ENCODE data around the gene MAPKBP1. TPM values are rescaled to one million over a fixed set of nuclear protein-coding genes. Genes with fewer than 3 reads are reported as not detected.
A peak's percentile ranks its signal among the peaks of the same experiment; 100 is the strongest.
"Not testable (repeated sequence)": the region's sequence is repeated elsewhere in the genome, so short reads cannot be mapped to it uniquely, and the experiment has no call there.

Gene MAPKBP1
- total RNA-seq, 6 experiments from 2014 or later = 4.3 to 7.9 (median 5.7) TPM

- no peaks in the 10 kb centered on the region for H3K9me3 ChIP-seq
- no peaks in the 10 kb centered on the region for H3K36me3 ChIP-seq
- H3K27ac ChIP-seq = no peak overlapping the region
- H3K27me3 ChIP-seq = no peaks in the 10 kb centered on the region
- TF ChIP-seq POLR2A (IDR thresholded peaks at IDR 0.05) (no peak), CTCF (IDR thresholded peaks at IDR 0.05) (no peak)
- intact Hi-C loops (cut with DNase I) = loop anchor here in 1 of 2 donors (10.0 kb wide), 1 partner anchor 76 kb away; no protein-coding TSS in a partner anchor
- H3K4me1 ChIP-seq = peaks cover 0 to 14% (median 6%) of the 10 kb centered on the region in 4 donors
- WGBS (ENCODE audit: insufficient coverage, low coverage, low lambda C conversion rate, missing lambda C conversion rate) = 11% methylated on average over 6 of the region's 6 CpGs
- no peak for DNase-seq
- no peak for ATAC-seq
- H3K4me3 ChIP-seq = peak overlapping the region; percentile 83 to 91 (median 85)
Observed at GRCh38 chr15:41828807-41829141, 54.5 kb downstream of the MAPKBP1 start.

GRCh38 chr15:41829959-41830646 lies 55.8 kb downstream of the MAPKBP1 start:
- Histone ChIP-seq H3K27me3 (no peaks in the 10 kb centered on the region), H3K36me3 (no peaks in the 10 kb centered on the region), H3K4me1 (peaks cover 0 to 14% (median 6%) of the 10 kb centered on the region in 4 donors), H3K4me3 (no peak overlapping the region), H3K27ac (no peak overlapping the region), H3K9me3 (no peaks in the 10 kb centered on the region)
- no CpG with 5 or more reads among the region's 13 CpGs for WGBS (ENCODE audit: insufficient coverage, low coverage, low lambda C conversion rate, missing lambda C conversion rate)
- intact Hi-C loops (cut with DNase I) = loop anchor here in 1 of 2 donors (10.0 kb wide), 1 partner anchor 75 kb away; no protein-coding TSS in a partner anchor
- peak in 1 of 3 donors; percentile 54 for DNase-seq
- ATAC-seq = no peak
- no peak for TF ChIP-seq CTCF (IDR thresholded peaks at IDR 0.05)
- TF ChIP-seq POLR2A (IDR thresholded peaks at IDR 0.05) = no peak

DNA sequence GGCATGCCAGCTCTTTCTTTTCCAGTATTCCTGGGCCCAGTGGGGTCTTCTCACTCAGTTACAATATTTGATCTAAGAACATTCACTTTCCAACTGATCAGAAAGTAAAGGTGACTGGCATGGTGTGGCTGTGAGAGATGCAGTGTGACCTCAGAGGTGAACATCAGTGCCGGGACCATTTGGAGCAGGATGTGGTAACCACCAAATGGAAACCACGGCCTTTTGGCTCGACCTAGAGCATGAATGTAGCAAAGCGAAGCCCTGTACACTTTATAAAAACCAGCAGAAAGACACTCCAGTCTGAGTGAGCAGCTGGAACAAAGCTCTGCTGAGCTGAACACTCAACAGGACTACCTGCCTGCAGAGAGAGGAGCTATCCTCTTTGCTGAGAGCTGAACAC lies 57.0 kb downstream of the MAPKBP1 start:
- H3K27ac ChIP-seq; ATAC-seq; H3K36me3 ChIP-seq; H3K9me3 ChIP-seq; intact Hi-C loops (cut with DNase I); H3K4me3 ChIP-seq; DNase-seq; H3K27me3 ChIP-seq: not testable (repeated sequence)
- WGBS (ENCODE audit: insufficient coverage, low coverage, low lambda C conversion rate, missing lambda C conversion rate) = 63% methylated on average over 4 of the region's 4 CpGs
- H3K4me1 ChIP-seq = peaks cover 0 to 14% (median 6%) of the 10 kb centered on the region in 4 donors

GRCh38 chr15:41832208-41832607 lies 57.9 kb downstream of the MAPKBP1 start:
- intact Hi-C loops (cut with DNase I) = no loop called here
- Histone ChIP-seq H3K36me3 (no peaks in the 10 kb centered on the region), H3K9me3 (no peaks in the 10 kb centered on the region), H3K27me3 (no peaks in the 10 kb centered on the region), H3K4me3 (no peak overlapping the region), H3K27ac (no peak overlapping the region), H3K4me1 (peaks cover 0 to 13% (median 6%) of the 10 kb centered on the region in 4 donors)
- WGBS (ENCODE audit: insufficient coverage, low coverage, low lambda C conversion rate, missing lambda C conversion rate) = no CpG with 5 or more reads among the region's 10 CpGs
- no peak for ATAC-seq
- no peak for DNase-seq
- TF ChIP-seq CTCF (IDR thresholded peaks at IDR 0.05) = no peak
- TF ChIP-seq POLR2A (IDR thresholded peaks at IDR 0.05) = no peak

DNA sequence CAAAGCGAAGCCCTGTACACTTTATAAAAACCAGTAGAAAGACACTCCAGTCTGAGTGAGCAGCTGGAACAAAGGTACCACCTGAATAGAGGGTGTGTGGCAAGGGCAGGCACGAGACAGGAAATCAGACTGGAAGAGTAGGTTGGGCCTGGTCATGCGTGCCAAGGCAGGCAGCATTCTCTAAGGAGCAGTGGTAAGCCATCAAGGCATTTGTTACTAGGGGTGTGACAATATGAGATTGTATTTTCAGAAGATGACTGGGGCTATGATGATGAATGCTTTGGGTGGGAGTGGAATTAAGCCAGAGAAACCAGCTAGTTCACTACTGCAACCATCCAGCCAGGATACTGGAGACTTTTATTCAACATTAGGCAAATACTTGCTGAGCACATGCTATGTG lies 58.6 kb downstream of the MAPKBP1 start:
- no peak for DNase-seq
- ATAC-seq = no peak
- no peaks in the 10 kb centered on the region for H3K27me3 ChIP-seq
- peaks cover 0 to 9% (median 4%) of the 10 kb centered on the region in 4 donors for H3K4me1 ChIP-seq
- H3K9me3 ChIP-seq = no peaks in the 10 kb centered on the region
- WGBS (ENCODE audit: insufficient coverage, low coverage, low lambda C conversion rate, missing lambda C conversion rate) = 83% methylated on average over 3 of the region's 3 CpGs
- no peak overlapping the region for H3K4me3 ChIP-seq
- intact Hi-C loops (cut with DNase I) = no loop called here
- TF ChIP-seq POLR2A (IDR thresholded peaks at IDR 0.05) (no peak), CTCF (IDR thresholded peaks at IDR 0.05) (no peak)
- H3K27ac ChIP-seq = no peak overlapping the region
- H3K36me3 ChIP-seq = no peaks in the 10 kb centered on the region

Measured in right lobe of liver (tissue), 6 donors.